NCI-H82 treated with DMSO at 0.1 percent for 48 hours (cell line): ENCODE results near the gene TUBGCP6.

Experiments
- DNase-seq: peaks from one replicate; lab custom pipeline; 2025; ENCODE audit not compliant: unreplicated experiment; lab: John Stamatoyannopoulos, UW

The TUBGCP6 gene

GRCh38 chr22:50198624-50199017 is 46.2 kb downstream of the TUBGCP6 start:
- DNase-seq = no peak

GRCh38 chr22:50197856-50198623 is 46.8 kb downstream of the TUBGCP6 start:
- no peak for DNase-seq

- no peak for DNase-seq
These were observed 47.6 kb downstream of the TUBGCP6 start for GRCh38 chr22:50197000-50197800.

GRCh38 chr22:50196256-50196655 is 48.6 kb downstream of the TUBGCP6 start:
- DNase-seq = no peak

GRCh38 chr22:50194037-50194805 is 50.6 kb downstream of the TUBGCP6 start:
- DNase-seq = no peak

GRCh38 chr22:50193621-50194020 is 51.2 kb downstream of the TUBGCP6 start:
- no peak for DNase-seq

- DNase-seq = no peak
These were observed 52.2 kb downstream of the TUBGCP6 start for GRCh38 chr22:50192436-50193204.

GRCh38 chr22:50190941-50191741 is 53.7 kb downstream of the TUBGCP6 start:
- DNase-seq = no peak

- no peak for DNase-seq
These were observed 54.5 kb downstream of the TUBGCP6 start for GRCh38 chr22:50190182-50190940.

- no peak for DNase-seq
These were observed 55.0 kb downstream of the TUBGCP6 start for GRCh38 chr22:50189849-50190181.

- no peak for DNase-seq
These were observed 55.5 kb downstream of the TUBGCP6 start for GRCh38 chr22:50189184-50189848.

- DNase-seq = no peak
These were observed 56.5 kb downstream of the TUBGCP6 start for GRCh38 chr22:50188356-50188755.

GRCh38 chr22:50186761-50187523 is 57.9 kb downstream of the TUBGCP6 start:
- no peak for DNase-seq

GRCh38 chr22:50186181-50186714 is 58.6 kb downstream of the TUBGCP6 start:
- no peak for DNase-seq

GRCh38 chr22:50185375-50186087 is 59.3 kb downstream of the TUBGCP6 start, which contains the start of gene TRABD:
TRABD (plus strand) TSS chr22:50185913; CDS start chr22:50193061, 7,148 bp downstream.
- DNase-seq = peak; percentile 9

- DNase-seq = no peak
These were observed 59.9 kb downstream of the TUBGCP6 start for GRCh38 chr22:50184902-50185374.
